NCI-H446 treated with DMSO at 0.1 percent for 48 hours (cell line): Measurements from ENCODE around the gene HSD3B7.
"Not testable (repeated sequence)": the region's sequence is repeated elsewhere in the genome, so short reads cannot be mapped to it uniquely, and the experiment has no call there.

Experiments used
- DNase-seq: peaks from one replicate; lab custom pipeline; 2025; lab: John Stamatoyannopoulos, UW

The HSD3B7 gene

DNA sequence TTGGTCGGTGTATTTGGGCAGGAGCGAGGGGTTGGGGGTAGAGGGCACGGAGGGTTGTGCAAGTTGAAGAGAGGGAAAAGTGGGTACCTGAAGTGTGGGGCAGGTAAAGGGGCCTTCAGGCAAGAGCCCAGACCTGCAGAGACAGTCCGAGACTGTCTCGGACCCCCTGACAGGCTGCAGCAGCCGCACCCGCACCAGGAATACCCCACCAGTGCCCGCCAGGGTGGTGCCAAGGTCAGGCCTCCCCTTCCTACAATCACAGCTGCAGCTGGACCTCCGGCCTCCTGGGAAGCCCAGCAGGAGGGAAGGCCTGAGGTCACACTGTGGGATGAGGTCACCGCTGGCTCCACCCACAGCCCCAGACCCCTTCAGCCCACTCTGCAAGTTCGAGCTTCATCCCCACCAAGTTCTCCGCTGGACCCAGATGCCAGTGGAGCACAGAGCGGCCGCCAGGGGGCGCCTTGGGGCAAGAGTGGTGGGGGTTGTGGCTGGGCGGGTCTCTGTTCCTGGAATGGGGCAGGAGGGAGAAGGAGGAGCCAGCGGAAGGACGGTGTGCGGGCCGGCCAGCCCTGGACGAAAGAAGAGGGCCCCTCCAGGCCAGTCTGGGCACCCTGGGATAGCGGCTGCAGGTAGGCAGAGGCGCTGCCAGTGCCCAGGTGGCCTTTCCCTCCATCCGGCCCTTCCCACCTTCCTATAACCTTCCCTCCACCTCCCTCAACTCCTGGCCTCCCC lies at the start of gene HSD3B7:
Gene HSD3B7 (plus strand): TSS at position 539 of the 732 bp plus-strand sequence. CDS start 452 bp downstream, outside the sequence.
- no peak for DNase-seq

DNA sequence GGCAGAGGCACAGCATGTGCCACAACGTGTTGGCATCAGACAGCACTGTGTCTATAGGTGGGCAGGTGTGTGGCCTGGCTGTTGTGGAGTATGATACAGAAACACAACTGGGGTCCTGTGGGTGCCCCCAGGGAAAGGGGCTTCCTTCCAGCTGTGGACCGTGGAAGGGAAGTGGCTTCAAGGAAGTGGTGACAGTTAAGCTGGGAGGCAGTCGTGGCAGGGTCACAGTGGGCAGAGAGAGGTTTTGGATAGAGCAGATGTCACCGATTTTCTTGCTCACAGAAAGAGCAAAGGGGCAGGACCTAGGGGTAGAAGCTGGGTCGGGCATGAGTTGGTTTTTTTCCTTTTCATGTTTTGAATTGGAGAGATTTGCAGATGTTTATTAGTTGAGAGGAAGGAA lies 47.3 kb upstream of the HSD3B7 start:
- DNase-seq = no peak

DNA sequence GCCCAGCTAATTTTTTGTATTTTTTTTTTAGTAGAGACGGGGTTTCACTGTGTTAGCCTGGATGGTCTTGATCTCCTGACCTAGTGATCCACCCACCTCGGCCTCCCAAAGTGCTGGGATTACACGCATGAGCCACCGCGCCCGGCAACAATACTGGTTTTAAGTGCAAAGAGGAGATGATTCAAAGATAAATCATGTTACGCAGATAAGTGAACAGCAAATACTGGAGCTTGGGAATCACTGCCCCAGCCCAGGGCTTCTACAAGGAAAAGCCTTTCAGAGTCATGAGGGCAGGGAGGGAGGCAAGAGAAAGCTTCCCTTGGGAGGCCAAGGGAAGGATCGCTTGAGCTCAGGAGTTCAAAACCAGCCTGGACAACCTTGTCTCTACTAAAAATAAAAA lies 45.4 kb upstream of the HSD3B7 start:
- not testable (repeated sequence) for DNase-seq

DNA sequence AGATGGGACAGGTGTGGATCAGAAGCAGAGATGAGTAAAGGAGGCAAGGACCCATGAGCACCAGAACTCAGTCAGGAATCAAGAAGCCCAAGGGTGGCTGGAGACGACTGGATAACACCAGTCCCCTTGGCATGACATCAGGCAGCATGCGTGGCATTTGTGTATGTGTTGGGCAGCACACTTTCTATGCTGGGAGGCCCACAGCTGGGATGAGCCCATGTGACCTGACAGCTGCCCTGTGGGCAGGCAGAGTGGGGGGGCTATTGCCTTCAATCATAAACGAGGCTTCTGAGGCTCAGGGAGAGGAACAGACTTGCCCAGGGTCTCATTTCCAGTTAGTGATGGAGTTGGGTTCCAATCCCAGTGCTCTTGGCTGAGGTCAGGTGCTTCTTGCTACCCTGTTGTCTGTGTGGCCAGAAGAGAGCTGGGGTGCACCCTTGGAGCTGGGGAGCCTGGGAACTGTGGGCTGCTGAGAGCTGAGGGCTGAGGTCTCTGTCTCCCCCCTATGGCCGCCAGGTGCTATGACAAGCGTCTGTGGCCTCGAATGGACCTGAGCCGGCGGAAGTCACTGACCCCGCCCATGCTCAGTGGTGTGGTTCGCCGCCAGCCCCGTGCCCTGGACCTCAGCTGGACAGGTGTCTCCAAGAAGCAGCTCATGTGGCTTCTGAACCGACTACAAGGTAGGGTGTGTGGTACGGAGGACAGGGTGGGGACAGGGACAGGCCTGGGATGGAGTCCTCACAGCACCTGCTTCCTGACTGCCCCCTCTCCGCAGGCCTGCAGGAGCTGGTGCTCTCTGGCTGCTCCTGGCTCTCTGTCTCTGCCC lies 43.2 kb upstream of the HSD3B7 start:
- DNase-seq = no peak

DNA sequence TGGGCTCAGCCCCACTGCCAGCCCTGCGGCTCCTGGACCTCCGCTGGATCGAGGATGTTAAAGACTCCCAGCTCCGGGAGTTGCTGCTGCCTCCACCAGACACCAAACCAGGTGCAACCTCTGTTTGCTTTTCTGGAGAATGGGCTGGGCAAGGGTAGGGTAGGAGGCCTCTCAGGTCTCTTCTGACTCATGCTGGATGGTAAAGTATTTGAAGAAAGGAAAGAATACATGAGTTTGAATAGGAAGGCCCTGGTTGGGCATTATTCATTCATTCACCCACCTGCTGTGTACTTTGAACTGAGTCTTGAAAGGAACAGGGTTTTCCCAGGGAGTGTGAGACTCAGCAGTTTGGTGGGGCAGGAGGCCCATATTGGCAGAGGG lies 42.6 kb upstream of the HSD3B7 start:
- DNase-seq = no peak

DNA sequence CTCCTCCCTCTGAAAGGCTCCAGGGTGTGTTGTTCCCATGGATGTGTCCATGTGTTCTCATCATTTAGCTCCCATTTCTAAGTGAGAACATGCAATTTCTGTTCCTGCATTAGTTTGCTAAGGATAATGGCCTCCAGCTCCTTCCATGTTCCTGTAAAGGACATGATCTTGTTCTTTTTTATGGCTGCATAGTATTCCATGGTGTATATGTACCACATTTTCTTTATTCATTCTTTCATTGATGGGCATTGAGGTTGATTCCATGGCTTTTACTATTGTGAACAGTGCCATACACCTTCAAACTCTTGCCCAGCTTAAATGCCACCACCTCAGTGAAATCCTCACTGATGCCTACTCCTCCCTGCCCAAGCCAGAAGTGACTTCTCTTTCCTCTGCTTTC lies 40.7 kb upstream of the HSD3B7 start:
- no peak for DNase-seq

DNA sequence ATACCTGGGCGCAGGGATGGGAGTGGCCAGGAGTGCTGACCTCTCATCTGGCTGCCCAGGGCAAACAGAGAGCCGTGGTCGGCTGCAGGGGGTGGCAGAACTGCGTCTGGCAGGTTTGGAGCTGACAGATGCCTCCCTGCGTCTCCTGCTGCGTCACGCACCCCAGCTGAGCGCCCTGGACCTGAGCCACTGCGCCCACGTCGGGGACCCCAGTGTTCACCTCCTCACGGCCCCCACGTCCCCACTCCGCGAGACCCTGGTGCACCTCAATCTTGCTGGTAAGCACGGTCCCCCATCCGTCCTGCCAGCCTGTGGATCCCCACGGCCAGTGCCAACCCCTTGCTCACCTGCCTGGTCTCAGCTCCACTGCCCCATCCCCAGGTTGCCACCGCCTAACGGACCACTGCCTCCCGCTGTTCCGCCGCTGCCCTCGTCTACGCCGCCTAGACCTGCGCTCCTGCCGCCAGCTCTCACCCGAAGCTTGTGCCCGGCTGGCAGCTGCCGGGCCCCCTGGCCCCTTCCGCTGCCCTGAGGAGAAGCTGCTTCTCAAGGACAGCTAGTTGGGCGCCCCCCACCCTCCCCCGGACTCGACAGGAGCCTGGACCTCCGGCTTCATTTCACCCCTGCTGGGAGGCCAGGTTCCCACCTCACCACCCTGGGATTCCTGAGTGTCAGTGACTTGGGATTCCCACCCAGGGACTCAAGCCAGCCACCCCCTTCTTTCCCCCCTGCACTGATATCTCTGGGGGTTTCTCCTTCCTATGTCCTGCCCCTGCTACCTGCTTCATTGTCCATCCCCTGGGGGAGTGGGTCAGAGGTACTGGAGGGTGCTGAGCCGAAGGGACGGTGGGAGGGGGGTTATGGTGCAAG lies 38.1 kb upstream of the HSD3B7 start:
- DNase-seq = no peak

DNA sequence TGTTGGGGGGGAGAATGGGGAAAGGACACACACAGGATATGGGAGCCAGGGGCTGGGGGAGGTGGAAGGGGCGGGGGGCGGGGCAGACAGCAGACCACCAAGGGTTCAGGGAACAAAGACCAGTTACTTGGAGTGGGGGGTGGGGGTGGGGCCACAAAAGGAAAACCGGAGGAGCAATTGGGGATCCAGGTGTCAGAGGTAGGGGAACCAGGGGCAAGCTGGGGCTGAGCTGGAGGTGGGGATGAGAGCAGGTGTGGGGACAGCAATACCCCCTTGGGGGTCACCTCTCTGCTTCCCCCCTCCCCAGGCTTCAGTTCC lies 37.5 kb upstream of the HSD3B7 start:
- no peak for DNase-seq

DNA sequence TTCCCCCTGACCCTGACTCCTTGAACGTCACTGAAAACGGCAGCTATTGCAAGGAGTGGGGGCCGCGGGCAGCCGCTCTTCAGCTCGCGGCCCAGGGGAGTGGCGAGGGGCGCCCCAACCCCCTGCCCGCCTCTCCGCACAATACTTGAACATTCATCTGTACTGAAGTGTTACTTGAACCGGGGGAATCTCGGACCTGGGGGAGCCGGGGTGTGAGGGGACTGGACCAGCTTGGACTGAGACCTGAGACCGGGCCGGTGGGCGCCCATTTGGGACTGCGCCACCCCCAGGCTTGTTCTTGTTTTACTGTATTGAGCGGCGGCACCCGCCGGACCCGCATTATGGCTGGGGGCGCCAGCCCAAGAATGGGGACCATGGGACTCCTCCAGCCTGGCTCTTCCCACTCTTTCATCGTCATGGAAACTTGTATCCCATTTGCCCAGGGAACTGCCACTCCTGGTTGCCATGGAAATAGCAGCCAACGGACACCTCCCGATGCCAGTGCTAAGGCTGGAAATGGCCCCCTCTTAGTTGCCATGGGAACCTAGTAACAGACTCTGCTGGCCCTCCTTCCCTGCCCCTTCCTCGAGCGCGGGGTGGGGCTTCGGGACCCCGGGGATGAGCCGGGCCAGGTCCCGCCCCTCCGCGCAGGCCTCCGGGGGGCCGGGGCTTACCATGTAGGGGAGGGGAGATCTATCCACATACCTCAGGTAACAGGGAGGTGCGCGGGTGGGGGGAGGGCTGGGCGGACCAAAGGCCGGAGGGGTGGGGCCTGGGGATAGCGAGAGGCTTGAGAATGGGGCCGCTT lies 36.9 kb upstream of the HSD3B7 start:
- DNase-seq = no peak

DNA sequence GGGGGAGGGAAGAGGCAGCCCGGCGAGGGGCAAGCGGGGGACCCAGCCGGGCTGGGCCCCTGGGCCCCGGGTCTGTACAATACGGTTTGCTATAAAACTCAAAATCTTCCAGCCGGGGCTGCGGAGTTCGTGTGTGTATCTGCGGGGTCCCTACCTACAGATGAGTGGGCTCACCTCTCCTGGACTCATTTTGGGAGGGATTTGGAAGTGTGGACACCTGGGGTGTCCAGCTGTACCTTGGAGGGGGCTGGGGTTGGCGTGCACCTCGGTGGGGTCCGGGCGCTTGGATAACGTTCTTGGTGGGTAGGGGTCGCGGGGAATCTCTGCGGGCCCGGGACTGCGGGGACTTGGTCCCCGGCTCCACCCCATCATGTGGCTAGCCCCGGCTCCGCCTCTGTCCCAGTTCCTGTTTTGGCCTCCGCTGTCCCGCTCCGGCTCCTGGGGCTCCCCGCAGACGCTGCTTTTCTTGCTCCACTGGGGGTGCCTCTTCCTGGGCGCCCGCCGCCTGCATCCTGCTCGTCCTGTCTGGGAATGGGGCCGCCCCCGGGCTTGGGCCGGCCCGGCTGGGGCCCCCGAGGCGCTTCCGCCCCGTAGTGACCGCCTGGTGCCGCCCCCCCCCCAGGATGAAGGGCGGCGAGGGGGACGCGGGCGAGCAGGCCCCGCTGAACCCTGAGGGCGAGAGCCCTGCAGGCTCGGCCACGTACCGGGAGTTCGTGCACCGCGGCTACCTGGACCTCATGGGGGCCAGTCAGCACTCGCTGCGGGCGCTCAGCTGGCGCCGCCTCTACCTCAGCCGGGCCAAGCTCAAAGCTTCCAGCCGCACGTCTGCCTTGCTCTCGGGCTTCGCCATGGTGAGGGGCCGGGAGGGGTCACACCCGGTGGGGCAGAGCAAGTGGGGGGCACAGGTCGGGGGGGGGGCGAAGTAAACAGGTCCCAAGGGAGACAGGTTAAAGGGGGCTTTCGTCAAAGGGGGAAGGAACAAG lies 36.0 kb upstream of the HSD3B7 start, which contains the start of gene ORAI3:
Gene ORAI3 (plus strand): TSS at position 402 of the 983 bp plus-strand sequence. CDS start 222 bp downstream, at position 624.
- no peak for DNase-seq

DNA sequence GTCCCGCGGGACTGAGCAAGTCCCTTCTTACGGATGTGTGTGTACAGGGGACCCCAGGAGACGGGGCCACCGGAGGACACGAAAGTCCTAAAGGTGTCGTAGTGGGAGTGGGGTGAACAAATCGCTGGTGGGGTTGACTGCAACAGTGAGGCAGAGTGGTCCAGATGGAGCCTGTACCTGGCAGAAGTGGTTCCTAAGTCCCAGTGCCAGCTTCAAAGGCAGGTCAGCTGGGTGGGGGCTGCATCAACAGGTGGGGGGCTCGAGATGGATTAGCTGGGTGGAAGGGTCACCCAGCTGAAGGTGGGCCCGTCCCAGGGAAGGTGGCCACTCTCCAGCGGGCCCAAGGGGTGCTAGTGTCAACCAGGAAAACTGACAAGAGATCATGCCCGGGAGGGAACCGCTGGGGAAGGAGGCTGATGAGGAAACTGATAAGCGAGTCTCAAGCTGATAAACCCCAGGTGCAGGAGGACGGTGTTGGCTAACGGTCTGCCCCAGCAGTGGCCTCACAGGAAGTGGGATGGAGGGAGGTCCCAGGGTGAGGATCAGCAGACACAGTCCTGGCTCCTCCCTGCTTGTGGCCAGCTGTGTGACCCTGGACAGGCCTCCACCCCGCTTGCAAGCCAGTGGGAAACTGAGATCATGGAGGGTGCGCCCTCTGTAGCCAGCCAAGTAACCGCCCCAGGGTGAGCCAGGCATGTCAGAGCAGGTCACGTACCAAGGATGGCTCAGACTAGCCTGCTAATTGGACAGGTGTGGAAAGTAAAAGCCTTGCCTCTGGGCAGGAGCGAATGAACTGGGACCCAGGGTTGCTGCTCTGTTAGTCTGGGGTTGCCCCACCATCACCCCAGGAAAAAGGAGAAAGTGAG lies 35.1 kb upstream of the HSD3B7 start:
- no peak for DNase-seq

DNA sequence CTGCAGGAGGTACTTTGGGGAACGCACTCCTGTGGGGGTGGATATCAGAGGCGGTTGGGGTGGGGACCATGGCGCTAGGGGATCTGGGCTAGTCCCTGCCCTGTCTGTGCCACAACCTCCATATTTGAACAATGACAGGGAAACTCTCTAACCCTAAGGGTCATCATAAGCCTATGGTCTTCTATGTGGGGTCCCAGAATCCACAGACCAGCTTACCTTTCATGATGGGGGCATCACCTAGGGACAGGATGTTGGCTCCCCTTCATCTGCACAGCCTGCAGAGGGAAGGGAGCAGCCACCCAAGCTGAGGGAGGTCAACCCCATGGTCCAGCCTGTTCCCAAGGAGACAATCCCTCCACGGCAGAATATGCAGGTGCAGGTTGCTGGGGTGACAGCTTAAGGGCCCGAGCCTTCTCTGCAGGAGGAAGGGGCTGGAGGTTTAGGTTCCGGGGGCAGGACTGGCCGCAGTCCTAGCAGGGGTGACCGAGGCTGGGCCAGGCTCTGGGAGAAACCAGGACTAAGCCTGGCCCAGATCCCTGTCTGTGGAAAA lies 34.4 kb upstream of the HSD3B7 start:
- DNase-seq = no peak

DNA sequence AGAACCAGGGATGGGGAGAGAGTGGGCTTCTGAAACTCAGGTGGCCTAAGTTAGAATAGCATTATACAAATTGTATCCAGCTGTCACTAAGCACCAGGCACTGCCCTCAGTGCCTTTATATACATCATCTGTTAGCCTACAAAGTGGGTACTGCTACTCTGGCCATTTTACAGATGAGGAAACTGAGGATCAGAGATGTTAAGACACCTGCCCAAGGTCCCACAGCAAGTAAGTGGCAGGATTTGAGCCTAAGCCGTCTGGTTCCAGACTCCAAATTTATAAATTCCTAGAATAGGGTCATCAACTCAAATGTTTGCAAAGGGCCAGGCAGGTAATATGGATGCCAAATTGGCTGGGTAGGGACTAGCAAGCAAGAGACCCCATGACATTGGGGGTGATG lies 33.8 kb upstream of the HSD3B7 start:
- no peak for DNase-seq

DNA sequence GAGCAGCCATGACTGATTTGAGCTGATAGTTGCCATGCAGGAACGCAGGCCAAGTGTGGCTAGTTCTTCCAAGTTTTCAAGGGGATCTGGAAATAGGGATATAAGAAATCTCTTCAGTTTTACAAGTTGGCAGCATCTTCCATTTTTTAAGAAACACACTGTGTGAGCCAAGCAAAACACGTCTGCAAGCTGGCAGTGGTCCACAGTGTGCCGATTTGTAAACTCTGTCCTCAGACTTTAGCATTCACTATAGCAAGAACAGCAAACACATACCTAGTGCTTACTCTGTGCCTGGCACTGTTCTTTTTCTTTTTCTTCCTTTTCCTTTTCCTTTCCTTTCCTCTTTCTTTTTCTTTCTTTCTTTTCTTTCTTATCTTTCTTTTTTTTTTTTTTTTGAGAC lies 33.3 kb upstream of the HSD3B7 start:
- peak; percentile 13 for DNase-seq

DNA sequence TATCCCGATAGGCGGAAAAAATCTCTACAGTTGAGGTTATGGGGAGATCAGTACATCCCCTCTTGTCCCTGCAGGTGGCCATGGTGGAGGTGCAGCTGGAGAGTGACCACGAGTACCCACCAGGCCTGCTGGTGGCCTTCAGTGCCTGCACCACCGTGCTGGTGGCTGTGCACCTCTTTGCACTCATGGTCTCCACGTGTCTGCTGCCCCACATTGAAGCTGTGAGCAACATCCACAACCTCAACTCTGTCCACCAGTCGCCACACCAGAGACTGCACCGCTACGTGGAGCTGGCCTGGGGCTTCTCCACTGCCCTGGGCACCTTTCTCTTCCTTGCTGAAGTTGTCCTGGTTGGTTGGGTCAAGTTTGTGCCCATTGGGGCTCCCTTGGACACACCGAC lies 31.9 kb upstream of the HSD3B7 start:
- DNase-seq = no peak

DNA sequence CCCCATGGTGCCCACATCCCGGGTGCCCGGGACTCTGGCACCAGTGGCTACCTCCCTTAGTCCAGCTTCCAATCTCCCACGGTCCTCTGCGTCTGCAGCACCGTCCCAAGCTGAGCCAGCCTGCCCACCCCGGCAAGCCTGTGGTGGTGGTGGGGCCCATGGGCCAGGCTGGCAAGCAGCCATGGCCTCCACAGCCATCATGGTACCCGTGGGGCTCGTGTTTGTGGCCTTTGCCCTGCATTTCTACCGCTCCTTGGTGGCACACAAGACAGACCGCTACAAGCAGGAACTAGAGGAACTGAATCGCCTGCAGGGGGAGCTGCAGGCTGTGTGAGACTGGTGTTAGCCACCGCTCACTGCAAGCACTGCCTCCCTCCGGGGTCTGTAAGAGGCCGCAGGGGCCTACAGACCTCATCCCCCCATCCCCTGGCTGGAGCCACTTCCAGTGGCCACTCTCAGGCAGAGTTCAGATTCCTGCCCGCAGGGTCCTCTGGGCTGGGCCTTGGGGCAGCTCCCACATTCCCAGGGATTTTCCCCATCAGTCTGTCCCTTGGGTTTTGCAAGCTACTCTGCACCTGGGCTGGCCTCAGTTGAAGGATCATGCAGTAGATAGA lies 31.4 kb upstream of the HSD3B7 start:
- DNase-seq = peak; percentile 43

DNA sequence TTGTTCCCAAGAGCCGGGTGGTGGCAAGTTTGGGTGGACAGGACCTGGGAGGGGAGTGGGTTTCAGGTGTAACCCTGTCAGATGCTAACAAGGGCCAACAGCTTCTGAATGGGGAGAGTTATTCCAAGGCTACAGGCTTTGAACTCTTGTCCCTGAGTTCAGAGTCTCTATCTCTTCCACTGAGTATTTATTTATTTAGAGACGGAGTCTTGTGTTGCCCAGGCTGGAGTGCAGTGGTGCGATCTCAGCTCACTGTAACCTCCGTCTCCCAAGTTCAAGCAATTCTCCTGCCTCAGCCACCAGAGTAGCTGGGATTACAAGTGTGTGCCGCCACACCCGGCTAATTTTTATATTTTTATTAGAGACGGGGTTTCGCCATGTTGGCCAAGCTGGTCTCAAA lies 30.0 kb upstream of the HSD3B7 start:
- DNase-seq = no peak

DNA sequence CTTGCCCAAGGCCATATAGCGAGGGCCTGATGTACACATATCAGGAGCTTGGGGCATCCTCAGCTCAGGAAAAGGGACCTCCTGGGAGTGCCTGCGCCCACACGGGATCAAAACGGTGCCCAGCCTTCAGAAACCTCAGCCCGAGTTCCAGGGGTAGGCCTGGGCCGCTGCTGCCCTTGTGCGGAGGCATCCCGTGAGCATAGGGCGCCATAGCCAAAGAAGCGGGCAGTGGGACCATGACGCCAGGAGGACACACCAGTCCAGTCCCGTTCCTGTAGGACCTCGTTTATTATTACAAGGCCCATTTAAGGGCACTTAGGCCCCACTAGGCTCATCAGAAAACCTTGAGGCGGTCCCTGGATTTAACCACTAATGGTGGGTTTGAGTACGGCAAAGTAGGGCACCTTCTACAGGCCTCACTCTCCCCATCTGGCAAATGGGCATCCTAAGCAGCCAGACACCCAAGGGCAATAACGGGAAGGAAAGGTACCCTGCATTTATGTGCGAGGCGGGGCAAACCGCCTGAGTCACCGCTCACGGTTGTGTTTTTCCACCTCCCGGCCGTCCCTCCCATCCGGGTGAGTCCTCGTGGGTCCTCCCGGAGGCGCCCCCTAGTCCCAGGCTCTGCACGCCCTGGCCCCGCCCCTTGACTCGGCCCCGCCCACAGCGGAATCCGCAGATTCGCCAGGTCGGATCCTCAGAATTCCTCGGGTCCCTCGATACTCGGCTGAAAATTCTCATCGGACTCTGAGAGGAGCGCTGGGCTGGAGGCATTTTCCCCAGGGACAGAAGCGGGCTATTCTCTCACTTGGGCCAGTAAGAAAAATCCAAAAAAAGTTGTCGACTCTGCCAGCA lies 28.2 kb upstream of the HSD3B7 start:
- DNase-seq = peak; percentile 60
